Stimulated activated CD4-positive, alpha-beta T cell treated with anti-CD3 and anti-CD28 coated beads, TNF-alpha, amount 100 ng/mL, for 24 hours (primary cell): Measurements from ENCODE around the gene IFNK.
"Not testable (repeated sequence)": the region's sequence is repeated elsewhere in the genome, so short reads cannot be mapped to it uniquely, and the experiment has no call there.

Experiments used
- DNase-seq, 3 experiments: peaks; one replicate each; pipeline ENCODE4 v3.0.0-alpha.2; 2020; ENCODE audit warnings: low read depth in 3 of 3

Gene IFNK, protein sequence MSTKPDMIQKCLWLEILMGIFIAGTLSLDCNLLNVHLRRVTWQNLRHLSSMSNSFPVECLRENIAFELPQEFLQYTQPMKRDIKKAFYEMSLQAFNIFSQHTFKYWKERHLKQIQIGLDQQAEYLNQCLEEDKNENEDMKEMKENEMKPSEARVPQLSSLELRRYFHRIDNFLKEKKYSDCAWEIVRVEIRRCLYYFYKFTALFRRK

DNA sequence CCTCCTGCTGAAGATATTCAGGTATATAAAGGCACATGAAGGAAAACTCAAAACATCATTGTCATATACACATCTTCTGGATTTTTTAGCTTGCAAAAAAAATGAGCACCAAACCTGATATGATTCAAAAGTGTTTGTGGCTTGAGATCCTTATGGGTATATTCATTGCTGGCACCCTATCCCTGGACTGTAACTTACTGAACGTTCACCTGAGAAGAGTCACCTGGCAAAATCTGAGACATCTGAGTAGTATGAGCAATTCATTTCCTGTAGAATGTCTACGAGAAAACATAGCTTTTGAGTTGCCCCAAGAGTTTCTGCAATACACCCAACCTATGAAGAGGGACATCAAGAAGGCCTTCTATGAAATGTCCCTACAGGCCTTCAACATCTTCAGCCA lies at the start of gene IFNK:
IFNK (plus strand) TSS at position 55 of the 400 bp plus-strand sequence; CDS start at position 102, 47 bp downstream.
- no peak for DNase-seq

DNA sequence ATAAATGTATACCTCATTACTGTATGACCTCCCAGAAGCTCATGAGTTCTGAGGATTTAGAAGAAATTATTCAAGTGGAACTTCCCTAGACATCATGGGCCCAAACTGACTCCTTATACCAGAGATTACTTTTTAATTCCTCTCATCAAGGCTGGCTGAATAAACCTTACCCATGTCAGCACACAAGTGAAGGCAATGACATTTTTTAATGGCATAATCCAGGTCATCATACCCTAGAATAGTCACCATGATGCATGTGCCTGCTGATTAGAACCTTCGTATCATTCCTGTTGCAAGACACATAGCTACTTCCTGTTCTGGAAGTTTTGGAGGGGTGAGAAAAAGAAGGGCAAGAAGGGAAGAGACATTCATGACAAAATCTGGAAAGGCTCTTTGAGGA lies 49.8 kb upstream of the IFNK start:
- DNase-seq, result no peak

DNA sequence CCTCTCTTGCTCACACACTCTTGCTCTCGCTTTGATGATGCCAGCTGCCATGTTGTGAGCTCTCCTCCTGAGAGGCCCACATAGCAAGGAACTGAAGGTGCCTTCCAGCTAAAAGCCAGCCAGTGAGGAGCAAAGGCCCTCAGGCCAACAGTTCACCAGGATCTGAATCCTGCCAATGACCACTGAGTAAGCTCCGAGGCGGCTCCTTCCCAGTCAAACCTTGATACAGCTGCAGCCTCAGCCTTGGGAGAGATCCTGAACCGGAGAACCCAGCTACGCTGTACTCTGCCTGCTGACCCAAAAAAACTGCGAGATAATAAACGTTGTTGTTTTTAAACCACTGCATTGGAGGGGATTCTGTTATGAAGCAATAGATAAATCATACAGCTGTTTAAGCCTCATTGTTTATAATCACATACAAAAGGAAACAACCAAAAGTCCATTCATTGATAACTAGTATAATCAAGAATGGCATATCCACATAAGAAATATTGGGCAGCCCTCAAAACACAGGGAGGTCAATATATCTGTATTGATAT lies 49.0 kb upstream of the IFNK start:
- no peak for DNase-seq

DNA sequence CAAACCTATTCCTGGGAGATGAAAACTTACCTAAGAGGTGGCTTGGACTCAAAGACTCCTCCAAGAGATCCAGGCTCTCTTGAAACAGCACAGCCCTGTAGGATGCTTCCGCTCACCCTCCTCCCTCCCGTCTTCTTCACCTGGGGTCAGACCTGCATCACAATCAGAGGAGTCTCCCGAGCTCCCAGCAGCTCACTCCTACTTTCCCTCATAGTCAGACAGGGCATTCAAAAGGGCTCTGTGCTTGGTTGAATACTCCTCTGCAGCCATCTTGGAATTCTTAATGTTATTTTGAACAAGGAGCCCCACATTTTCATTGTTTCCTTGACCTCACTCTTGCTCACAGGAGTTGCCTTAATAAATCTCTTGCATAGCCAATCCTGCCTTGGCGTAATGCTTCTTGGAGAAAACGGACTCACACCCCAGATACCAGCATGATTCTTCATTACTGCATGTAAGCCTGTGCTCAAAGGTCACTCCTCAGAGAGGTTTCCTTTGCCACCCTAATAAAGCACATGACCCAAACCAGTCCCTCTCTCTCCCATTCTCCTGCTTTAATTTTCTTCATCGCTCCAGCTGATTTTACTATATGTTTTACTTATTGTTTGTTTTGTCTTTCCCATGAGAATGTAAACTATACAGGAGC lies 47.1 kb upstream of the IFNK start:
- no peak for DNase-seq

DNA sequence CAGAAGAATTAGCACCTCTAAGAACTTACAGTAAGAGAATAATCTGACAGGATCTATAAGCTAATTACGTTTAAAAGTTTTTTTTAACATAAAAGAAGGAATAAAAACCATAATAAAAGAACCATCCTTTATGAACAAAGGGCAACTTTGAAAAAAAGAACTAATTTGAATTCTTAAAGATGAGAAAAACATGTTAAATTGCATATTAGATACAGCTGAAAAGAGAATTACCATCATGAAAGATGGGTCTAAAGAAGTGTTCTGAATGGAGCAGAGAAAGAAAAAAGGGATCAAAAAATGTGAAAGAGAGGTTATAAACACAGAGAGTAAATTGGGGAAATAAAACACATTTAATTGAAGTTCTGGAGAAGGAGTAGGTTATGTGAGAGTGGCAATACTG lies 45.8 kb upstream of the IFNK start:
- DNase-seq, result no peak

DNA sequence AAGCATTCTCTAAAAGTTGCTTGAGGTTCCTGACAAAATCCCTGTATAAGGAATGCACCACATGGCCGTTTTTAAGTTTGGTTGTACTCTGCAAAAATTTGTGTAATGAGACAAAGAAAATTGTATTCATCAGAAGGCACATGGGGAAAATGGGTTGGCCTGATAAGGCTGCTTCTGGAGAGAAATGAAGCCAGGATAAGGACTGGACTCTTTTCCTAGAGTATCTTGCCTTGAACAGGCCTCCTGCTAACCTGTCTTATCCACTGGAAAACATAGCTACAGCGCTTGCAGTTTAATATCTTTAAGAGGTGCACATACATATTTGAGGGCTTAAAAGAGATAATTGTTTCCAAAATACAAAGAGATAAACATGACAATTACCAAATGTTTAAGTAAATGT lies 41.4 kb upstream of the IFNK start:
- no peak for DNase-seq

DNA sequence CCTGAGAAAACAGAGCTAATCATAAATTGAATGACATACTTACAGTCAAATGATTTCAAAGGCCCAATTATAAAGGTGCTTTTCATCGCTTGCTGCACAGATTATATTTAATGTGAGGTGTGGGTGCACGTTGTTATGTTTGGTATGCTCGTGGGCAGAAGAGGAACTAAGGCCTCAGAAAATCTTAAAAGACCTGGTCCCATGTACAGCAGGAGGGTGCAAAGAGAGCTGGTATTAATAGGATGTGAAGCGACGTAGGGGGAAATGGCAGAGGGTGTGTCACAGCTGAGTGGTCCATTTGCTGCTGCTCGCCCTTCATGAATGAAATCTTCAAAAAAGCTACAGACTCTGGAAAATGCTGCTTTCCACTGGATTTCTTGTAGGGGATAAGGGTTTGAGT lies 40.5 kb upstream of the IFNK start:
- no peak for DNase-seq

DNA sequence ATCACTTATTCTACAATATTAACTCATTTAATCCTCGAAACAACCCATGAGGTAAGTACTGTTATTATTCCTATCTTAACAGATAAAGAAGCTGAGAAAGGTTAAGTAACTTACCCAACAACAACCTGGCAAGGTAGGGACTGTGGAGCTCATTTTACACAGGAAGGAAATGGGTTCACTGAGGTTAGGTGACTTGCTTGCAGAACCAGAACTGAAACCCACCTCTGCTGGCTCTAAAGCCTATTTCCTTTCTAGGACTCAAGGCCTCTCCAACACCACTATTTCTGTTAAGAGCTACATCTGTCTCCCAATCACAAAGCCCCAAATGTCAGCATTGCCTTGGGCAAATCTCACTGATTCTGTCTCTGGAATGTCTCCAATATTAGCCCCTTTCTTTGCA lies 38.9 kb upstream of the IFNK start:
- no peak for DNase-seq

DNA sequence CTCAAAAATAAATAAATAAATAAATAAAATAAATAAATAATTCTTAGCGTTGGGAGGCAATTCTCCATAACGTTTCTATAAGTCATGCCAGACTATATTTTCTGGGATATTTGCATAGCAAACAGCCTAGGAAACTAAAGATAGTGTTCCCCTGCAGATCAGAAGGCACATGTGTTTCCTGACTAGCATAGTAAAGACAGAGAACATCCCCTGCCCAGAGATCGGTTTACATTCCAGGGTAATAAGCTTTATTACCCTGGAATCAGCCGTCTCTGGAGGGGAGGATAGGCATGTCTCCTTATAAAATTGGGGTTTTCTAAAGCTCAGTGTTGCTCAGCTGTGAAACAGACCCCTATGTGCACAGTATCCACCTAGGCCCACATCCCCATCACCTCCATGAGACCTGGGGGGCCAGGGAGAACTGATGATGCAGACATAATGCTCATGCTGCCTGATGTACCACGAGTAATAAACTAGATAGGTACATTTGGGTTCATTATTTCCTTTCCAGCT lies 36.9 kb upstream of the IFNK start:
- DNase-seq, result no peak

DNA sequence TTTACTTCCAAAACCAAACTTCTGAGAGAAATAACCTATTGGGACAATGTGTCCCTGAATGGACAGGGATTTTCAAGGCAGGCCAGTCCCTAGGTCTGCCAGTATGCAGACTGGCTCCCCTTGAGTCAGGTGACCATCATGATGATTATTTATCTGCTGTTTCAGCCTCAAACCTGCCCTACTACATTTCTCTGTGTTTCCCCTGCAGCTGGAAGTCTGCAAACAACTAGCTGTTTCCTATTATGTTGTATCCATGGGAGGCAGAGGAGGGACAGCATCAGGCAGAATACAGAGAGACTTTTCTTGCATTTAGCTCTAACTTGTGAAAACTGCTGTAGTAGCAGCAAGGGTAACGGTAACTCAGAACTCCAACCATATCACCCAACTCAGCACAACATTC lies 36.2 kb upstream of the IFNK start:
- no peak for DNase-seq

DNA sequence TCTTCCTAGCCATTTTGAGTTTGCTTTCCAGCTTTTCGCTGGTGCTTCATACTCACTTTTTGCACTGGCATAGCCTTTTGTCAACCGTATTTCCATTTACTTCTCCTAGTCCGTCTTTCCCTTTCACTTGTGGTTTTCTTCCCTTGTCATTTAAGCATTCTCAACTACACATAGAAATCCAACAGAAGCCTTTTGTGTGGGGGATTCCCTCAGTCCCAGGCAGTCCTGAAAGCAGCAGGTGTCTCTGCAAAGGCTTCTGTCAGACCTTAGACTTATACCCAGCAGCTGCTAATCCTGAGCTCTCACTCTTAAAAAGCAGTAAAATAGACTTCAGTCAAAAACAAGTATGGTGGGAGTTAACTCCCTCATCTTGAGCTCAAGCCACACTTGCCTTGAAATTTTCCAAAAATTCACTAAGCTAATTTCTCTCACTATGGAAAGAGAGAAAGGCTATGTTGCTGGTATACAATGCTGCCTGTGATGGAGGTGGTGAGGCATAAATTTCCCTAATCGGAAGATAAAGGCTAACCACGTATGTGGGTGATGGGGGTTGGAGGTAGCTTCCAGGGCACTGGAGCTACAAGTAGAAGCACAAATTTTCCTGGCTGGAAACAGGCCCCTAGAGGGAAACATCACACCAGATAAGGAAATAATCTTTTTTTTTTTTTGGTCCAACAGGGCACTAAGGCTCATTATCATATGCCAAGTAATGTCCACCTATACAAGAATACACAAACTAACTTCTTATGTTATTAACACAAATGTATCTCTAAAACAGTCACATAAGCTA lies 34.8 kb upstream of the IFNK start:
- no peak for DNase-seq

DNA sequence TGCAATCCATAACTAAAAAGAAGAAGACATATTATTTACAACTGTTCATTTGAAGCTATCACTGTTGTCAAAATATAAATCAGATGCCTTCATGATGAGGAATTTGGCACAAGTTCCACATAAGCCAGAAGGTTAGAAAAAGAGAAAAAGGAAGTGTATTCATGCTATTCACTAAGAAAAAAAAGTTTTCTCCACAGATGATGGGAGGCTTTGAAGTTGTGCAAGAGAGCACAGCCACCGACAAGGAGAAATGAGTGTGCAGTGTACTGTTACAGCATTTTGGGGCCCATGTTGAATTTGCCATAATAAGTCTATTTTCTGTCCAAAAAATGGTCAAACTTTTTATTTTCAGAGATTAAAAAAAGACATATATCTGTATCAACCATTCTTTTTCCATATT lies 32.9 kb upstream of the IFNK start:
- no peak for DNase-seq

DNA sequence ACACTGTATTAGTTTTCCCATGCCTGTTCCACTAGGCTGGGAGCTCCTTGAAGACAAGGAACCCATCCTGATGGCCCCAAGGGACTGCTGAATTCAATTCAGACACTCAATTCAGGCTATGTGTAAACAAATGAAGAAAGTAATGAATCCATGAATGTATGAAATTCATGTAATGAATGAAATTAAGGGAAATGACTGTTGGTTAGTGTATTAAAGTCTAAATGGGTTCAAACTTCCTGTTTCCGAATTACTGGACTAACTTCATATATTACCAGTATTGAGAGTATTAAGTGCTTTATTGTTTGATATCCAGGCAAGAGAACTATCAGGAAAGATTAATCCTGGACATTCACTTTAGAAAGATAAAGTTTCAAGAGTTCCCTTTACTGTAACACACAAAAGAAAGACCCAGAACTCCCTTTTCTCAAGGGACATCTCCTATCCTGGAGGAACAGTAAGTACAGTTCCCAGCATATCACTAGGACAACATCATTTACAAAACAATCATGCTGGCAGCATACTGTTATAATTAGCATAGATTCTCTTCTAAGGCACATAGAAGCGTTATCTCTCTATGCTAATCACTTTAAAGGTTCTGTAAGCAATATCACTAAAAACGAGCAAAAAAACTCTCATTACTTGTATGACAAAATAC lies 28.5 kb upstream of the IFNK start:
- no peak for DNase-seq

DNA sequence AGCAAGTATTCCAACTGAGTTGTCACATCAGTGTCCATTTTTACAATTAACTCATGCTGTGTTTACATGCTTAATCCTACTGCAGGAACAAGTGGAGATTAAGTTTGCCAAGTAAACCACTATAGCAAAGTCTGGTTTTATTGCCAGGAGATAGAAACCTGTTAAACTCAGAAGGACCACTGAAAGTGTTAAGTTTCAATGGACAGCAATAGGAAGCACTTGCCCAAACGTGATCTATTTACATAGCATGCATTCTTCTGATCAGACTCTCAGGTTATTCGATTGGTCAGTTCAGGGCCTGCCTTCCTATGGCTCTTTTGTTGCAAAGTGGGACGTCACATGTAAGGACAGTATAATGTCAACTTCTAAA lies 28.0 kb upstream of the IFNK start:
- DNase-seq, result no peak

DNA sequence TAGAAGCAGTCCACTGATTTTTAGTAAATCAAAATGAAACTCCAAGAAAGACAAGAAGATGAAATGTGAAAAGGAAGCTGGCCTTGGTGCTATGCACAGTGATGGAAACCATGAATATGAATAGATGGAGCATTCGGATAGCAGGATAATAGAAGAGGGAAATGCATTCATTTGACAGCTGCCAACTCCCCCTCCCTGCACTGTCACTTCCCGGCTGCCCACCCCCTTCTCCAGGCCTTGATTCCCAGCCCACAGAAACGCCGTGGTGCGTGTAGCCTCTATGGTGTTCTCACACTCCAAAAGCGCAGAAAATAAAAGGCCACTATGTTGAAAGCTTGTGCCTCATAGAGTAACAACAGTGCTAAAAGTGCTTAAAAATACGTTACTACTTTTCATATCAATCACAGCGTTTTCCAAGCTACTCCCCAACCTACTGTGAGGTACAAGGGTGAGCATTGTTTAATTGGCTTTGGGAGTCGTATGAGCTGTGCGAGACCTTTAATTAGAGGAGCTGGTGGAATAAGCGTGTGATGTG lies 26.1 kb upstream of the IFNK start:
- DNase-seq, result no peak

DNA sequence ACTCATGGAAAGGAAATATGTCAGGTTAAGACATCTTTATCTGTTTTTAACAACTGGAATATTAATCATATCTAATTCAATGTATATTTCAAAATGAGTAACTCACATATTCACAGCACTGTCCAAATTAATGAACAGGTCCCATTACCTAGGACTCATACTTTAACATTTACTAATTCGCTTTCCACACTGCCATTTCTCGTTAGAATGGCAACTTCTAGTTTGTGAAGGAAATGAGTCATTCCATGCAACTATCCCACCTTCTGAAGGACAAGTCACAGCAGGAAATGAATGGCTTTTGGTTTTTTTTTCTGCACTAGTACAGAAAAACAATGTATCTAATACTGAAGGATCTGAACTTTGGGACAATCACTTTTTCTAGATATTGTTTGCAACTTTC lies 24.6 kb upstream of the IFNK start:
- DNase-seq, result no peak

DNA sequence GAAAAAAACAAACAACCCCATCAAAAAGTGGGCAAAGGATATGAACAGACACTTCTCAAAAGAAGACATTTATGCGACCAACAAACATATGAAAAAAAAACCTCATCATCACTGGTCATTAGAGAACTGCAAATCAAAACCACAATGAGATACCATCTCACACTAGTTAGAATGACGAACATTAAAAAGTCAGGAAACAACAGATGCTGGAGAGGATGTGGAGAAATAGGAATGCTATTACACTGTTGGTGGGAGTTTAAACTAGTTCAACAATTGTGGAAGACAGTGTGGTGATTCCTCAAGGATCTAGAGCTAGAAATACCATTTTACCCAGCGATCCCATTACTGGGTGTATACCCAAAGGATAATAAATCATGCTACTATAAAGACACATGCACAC lies 23.2 kb upstream of the IFNK start:
- not testable (repeated sequence) for DNase-seq

DNA sequence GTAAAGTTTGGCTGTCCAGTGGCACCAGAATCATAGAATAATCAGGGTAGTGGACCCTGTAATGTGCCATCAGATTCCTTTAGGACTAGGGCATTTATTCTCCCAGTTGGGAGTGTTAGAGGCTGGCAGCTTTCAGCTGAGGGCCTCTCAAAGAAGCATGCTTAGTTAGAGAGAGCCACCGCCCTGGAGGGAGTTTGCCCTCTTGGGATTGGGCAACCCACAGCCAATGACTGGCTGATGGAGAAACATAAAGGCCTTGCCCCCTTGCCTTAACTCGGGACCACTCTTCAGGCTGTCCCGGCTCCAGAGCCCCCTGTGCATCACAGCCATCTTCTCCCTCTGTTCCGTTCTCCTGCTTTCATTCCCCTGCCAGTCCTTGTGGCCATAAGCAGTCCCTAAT lies 20.5 kb upstream of the IFNK start:
- no peak for DNase-seq

DNA sequence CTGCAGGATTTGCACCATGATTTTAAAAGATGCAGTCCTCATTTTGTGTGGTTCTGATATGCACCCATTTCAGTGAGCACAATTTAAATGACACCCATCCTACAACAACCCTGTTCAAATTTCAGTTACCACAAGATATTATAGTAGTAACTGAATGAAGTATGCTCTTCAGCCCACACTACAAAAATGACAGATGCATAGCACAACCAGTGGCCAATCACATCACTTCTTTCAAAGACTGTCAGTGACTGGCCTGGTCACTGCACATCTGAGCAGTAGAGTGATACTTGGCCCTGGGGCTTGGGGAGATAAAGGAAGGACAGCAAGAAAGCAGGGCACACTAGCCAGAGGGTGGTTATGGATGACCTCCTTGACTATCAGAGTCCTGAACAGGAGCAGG lies 19.8 kb upstream of the IFNK start:
- DNase-seq, result no peak

DNA sequence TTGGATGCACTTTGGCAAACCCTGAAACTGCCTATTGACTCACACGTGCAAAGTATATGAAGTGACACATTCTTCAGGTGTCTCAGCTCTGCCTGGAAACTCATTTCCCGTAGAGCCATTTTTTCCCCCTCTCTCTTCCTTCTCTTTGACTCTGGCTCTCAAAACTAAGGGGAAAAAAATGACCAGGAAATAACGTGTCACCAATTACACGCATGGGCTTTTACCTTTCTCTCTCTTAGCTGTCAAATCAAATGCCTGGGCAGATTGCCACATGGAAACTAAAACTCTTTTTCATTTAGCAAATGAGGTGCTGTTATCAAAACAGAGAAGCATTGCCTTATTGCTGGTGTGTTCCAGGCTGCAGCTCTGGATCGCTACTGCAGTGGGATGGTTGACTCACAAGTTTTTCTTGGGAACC lies 18.3 kb upstream of the IFNK start:
- DNase-seq, result no peak

DNA sequence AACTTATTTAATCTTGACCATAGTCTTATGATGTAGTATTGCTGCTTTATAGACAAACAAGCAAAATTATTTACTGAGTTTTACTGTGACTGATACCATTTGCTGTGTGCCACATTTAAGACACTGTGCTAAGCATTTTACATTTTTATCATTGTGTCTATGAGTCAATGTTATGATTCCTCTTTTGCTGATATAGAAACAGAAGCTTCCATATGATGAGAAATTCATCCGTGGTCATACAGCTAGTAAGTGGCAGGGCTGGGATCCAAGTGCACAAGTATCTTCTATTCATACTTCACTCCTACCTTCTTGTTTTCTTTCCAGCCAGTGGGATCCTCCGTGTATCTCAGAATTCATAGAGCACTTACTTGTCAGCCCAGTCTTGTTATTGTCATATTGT lies 17.1 kb upstream of the IFNK start:
- no peak for DNase-seq

DNA sequence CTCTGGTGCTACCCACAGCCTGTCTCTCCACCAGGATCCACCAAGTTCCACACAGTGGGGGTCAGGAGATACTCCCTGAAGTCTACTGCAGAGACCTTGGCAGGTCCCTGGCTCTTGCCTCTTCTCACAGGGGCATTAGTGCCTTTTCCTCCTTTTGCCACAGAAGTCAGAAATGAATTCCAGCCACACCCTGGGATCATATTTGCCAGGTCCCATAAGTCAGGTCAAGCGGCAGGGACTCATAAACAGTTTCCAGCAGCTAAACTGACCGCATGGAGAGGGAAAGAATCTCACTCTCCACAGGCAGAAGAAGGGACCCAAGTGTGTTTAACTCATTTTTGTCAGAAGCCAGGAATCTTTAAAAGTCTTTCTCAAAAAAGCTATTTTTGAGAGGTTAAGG lies 13.3 kb upstream of the IFNK start:
- DNase-seq, result no peak
